ENCODE results near the gene AKR1A1. TPM values are rescaled to one million over a fixed set of nuclear protein-coding genes. Genes with fewer than 3 reads are reported as not detected.
"Not testable (repeated sequence)": the region's sequence is repeated elsewhere in the genome, so short reads cannot be mapped to it uniquely, and the experiment has no call there.

AKR1A1 gene
- total and polyA plus RNA-seq, 2 donors, result 130 to 147 TPM

DNA sequence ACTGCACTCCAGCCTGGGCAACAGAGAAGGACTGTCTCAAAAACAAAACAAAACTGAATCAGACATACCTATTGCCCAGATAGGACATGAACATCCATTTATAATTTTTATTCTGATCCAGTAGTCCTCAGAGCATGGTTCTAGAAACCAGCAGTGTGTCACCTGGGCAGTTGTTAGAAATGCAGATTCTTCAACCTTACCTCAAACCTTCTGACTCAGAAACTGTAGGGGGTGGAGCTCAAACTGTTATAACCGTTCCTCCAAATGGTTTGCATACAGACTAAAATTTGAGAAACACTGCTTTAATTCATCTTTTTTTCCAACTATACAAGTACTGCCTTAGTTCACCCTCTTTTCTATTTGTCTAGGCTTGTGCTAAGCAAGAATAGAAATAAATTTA, 39.2 kb downstream of the AKR1A1 start:
- no peak overlapping the region for H3K27ac ChIP-seq (ENCODE audit: low read depth in 1 of 2, low read length in 1 of 2)

DNA sequence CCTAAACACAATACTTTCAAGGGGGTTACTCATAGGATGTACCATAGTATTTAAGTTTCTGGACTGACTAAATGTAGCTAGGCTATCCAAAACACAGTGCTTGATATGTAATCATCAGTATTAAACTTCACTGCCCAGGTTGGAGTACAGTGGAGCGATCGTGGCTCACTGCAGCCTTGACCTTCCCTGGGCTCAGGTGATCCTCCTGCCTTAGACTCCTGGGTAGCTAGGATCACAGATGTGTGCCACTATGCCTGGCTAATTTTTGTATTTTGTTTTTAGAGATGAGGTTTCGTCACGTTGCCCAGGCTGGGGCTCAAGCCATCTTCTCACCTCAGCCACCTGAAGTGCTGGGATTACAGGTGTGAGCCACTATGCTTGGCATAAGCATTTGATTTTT, 43.8 kb downstream of the AKR1A1 start:
- no peak overlapping the region for H3K4me3 ChIP-seq (ENCODE audit: low read length in 2 of 2)
- H3K9me3 ChIP-seq (ENCODE audit: control insufficient read depth in 2 of 2, insufficient read depth in 1 of 2, low read length in 1 of 2), result no peaks in the 10 kb centered on the region
- WGBS, result 97% methylated on average over 4 of the region's 4 CpGs
- DNase-seq (ENCODE audit: low read depth in 6 of 9, low spot score in 9 of 9), result no peak
- no peaks in the 10 kb centered on the region for H3K27me3 ChIP-seq (ENCODE audit: control insufficient read depth in 2 of 2, insufficient read depth in 1 of 2, low read length in 1 of 2)
- H3K36me3 ChIP-seq (ENCODE audit: control insufficient read depth in 2 of 2, insufficient read depth in 2 of 2, low read length in 1 of 2), result peaks cover 15 to 66% of the 10 kb centered on the region in 2 donors
- no peaks in the 10 kb centered on the region for H3K4me1 ChIP-seq (ENCODE audit: control insufficient read depth in 2 of 2, insufficient read depth in 2 of 2, low read length in 2 of 2)
- no peak overlapping the region for H3K27ac ChIP-seq (ENCODE audit: low read depth in 1 of 2, low read length in 1 of 2)

More for the DNA sequence above, 39.2 kb downstream of the AKR1A1 start:
- peaks cover 12 to 14% of the 10 kb centered on the region in 2 donors for H3K4me1 ChIP-seq (ENCODE audit: control insufficient read depth in 2 of 2, insufficient read depth in 2 of 2, low read length in 2 of 2)
- no peaks in the 10 kb centered on the region for H3K27me3 ChIP-seq (ENCODE audit: control insufficient read depth in 2 of 2, insufficient read depth in 1 of 2, low read length in 1 of 2)
- H3K4me3 ChIP-seq (ENCODE audit: low read length in 2 of 2), result no peak overlapping the region
- no peaks in the 10 kb centered on the region for H3K9me3 ChIP-seq (ENCODE audit: control insufficient read depth in 2 of 2, insufficient read depth in 1 of 2, low read length in 1 of 2)
- no peak for DNase-seq (ENCODE audit: low read depth in 6 of 9, low spot score in 9 of 9)
- H3K36me3 ChIP-seq (ENCODE audit: control insufficient read depth in 2 of 2, insufficient read depth in 2 of 2, low read length in 1 of 2), result peaks cover 16 to 45% of the 10 kb centered on the region in 2 donors
- WGBS, result 84% methylated on average over 1 of the region's 1 CpG

DNA sequence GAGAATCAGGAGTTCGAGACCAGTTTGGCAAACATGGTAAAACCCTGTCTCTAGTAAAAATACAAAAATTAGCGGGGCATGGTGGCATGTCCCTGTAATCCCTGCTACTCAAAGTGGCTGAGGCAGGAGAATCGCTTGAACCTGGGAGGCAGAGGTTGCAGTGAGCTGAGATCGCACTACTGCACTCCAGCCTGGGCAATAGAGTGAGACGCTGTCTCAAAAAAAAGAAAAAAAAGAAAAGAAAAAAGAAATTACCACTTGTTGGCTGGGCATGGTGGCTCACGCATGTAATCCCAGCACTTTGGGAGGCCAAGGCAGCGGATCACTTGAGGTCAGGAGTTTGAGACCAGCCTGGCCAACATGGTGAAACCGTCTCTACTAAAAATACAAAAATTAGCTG, 46.1 kb downstream of the AKR1A1 start:
- H3K36me3 ChIP-seq (ENCODE audit: control insufficient read depth in 2 of 2, insufficient read depth in 2 of 2, low read length in 1 of 2), result peaks cover 11 to 54% of the 10 kb centered on the region in 2 donors
- WGBS, result 99% methylated on average over 8 of the region's 8 CpGs
- DNase-seq (ENCODE audit: low read depth in 6 of 9, low spot score in 9 of 9); H3K27me3 ChIP-seq (ENCODE audit: control insufficient read depth in 2 of 2, insufficient read depth in 1 of 2, low read length in 1 of 2); H3K27ac ChIP-seq (ENCODE audit: low read depth in 1 of 2, low read length in 1 of 2); H3K4me3 ChIP-seq (ENCODE audit: low read length in 2 of 2); H3K4me1 ChIP-seq (ENCODE audit: control insufficient read depth in 2 of 2, insufficient read depth in 2 of 2, low read length in 2 of 2); H3K9me3 ChIP-seq (ENCODE audit: control insufficient read depth in 2 of 2, insufficient read depth in 1 of 2, low read length in 1 of 2): not testable (repeated sequence)

DNA sequence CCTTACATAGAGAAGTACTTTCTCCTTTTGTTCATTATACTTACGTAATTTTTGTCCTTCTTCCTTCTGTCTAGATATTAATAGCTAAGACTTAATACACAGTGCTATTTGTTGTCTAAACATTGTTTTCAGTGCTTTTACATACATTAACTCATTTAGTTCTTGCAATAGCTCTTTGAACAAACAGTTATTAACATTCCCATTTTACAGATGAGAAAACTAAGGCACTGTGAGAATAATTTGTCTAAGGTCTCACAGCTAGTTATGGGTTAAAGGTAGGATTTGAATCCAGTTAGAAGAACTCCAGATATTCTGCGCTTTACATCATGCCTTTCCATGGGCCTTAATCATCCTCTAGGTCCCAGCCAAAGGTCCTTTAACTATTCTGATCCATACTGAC, 53.6 kb downstream of the AKR1A1 start:
- H3K36me3 ChIP-seq (ENCODE audit: control insufficient read depth in 2 of 2, insufficient read depth in 2 of 2, low read length in 1 of 2), result peaks cover 27 to 56% of the 10 kb centered on the region in 2 donors

DNA sequence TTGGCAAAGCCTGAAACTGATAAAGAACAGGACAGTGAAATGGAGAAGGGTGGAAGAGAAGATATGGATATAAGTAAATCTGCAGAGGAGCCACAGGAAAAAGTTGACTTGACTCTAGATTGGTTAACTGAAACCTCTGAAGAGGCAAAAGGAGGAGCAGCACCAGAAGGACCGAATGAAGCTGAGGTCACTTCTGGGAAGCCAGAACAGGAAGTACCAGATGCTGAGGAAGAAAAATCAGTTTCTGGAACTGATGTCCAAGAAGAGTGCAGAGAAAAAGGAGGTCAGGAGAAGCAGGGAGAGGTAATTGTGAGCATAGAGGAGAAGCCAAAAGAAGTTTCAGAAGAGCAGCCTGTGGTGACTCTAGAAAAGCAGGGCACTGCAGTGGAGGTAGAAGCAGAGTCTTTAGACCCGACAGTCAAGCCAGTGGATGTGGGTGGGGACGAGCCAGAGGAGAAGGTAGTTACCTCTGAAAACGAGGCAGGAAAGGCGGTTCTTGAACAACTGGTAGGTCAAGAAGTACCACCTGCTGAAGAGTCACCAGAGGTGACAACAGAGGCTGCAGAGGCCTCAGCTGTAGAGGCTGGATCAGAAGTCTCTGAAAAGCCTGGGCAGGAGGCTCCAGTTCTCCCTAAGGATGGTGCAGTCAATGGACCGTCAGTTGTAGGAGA, 56.9 kb downstream of the AKR1A1 start:
- Histone ChIP-seq H3K36me3 (ENCODE audit: control insufficient read depth in 2 of 2, insufficient read depth in 2 of 2, low read length in 1 of 2) (peaks cover 34 to 81% of the 10 kb centered on the region in 2 donors), H3K27me3 (ENCODE audit: control insufficient read depth in 2 of 2, insufficient read depth in 1 of 2, low read length in 1 of 2) (no peaks in the 10 kb centered on the region), H3K27ac (ENCODE audit: low read depth in 1 of 2, low read length in 1 of 2) (no peak overlapping the region), H3K4me3 (ENCODE audit: low read length in 2 of 2) (no peak overlapping the region), H3K9me3 (ENCODE audit: control insufficient read depth in 2 of 2, insufficient read depth in 1 of 2, low read length in 1 of 2) (no peaks in the 10 kb centered on the region), H3K4me1 (ENCODE audit: control insufficient read depth in 2 of 2, insufficient read depth in 2 of 2, low read length in 2 of 2) (no peaks in the 10 kb centered on the region)
- DNase-seq (ENCODE audit: low read depth in 6 of 9, low spot score in 9 of 9), result no peak
- WGBS, result 85% methylated on average over 6 of the region's 6 CpGs

More for the DNA sequence above, 53.6 kb downstream of the AKR1A1 start:
- 95% methylated on average over 2 of the region's 2 CpGs for WGBS
- DNase-seq (ENCODE audit: low read depth in 6 of 9, low spot score in 9 of 9), result no peak
- Histone ChIP-seq H3K4me3 (ENCODE audit: low read length in 2 of 2) (no peak overlapping the region), H3K9me3 (ENCODE audit: control insufficient read depth in 2 of 2, insufficient read depth in 1 of 2, low read length in 1 of 2) (no peaks in the 10 kb centered on the region), H3K27ac (ENCODE audit: low read depth in 1 of 2, low read length in 1 of 2) (no peak overlapping the region), H3K4me1 (ENCODE audit: control insufficient read depth in 2 of 2, insufficient read depth in 2 of 2, low read length in 2 of 2) (no peaks in the 10 kb centered on the region), H3K27me3 (ENCODE audit: control insufficient read depth in 2 of 2, insufficient read depth in 1 of 2, low read length in 1 of 2) (no peaks in the 10 kb centered on the region)

DNA sequence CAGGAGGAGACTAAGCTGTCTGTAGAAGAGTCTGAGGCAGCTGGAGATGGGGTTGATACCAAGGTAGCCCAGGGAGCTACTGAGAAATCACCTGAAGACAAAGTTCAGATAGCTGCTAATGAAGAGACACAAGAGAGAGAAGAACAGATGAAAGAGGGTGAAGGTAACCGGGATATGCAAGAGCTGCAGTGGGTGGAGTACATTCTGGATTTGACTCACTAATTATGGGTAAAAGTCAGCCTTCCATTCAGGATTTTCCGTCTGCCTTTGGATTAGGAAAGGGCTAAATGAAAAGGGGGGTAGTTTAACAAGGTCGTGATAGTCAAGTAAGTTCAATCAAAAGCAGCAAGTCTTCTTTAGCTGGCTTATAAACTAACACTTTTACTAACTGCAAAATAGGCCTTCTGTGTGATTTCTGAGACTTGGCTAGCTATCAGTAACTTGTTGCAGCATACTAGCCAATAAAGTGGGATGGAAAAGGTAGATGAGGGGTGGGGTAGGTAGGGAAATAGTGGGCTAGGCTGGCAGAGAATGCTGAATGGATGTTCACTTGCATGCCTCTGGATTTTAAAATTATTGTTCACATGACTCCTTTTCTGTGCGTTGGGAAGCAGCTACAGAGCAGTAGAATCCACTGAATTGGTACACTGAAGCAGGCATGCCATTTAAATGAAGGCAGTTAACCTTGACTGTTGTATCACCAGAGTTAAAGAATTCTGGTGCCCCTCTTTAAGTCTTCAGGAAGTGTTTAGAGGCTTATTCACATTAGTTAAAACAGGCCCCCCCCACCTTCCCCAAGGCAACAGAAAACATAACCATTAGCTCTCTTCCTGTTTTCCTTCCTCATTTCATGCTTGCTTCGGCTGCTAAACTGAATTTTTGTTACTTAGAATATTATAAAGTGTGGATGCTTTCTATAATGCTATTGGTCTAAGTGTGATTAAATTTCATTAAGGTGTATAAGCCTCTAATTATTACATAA, 57.8 kb downstream of the AKR1A1 start:
- no peak for DNase-seq (ENCODE audit: low read depth in 6 of 9, low spot score in 9 of 9)
- 76% methylated on average over 5 of the region's 5 CpGs for WGBS
- peaks cover 38 to 83% of the 10 kb centered on the region in 2 donors for H3K36me3 ChIP-seq (ENCODE audit: control insufficient read depth in 2 of 2, insufficient read depth in 2 of 2, low read length in 1 of 2)

DNA sequence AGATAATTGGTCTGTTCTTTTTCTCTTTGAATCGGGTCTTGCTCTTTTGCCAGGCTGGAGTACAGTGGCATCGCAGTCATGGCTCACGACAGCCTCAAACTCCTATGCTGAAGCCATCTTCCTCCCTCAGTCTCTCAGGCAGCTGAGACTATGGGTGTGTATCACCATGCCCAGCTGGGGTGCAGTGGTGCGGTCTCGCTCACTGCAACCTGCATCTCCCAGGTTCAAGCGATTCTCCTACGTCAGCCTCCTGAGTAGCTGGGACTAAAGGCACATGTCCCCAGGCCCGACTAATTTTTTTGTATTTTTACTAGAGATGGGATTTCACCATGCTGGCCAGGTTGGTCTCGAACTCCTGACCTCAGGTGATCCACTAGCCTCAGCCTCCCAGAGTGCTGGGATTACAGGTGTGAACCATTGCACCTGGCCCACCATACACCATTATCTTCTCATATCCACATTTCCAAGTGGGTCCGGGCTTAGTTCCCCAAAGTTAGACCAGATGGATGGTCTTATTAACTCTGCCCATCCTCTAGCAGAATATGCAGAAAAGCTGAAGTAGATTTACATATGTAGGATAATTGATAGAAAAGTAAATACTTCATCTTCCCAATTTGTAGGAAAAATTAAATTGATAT, 60.1 kb downstream of the AKR1A1 start:
- Histone ChIP-seq H3K4me3 (ENCODE audit: low read length in 2 of 2) (no peak overlapping the region), H3K9me3 (ENCODE audit: control insufficient read depth in 2 of 2, insufficient read depth in 1 of 2, low read length in 1 of 2) (no peaks in the 10 kb centered on the region), H3K4me1 (ENCODE audit: control insufficient read depth in 2 of 2, insufficient read depth in 2 of 2, low read length in 2 of 2) (no peaks in the 10 kb centered on the region), H3K36me3 (ENCODE audit: control insufficient read depth in 2 of 2, insufficient read depth in 2 of 2, low read length in 1 of 2) (peaks cover 49 to 92% of the 10 kb centered on the region in 2 donors), H3K27me3 (ENCODE audit: control insufficient read depth in 2 of 2, insufficient read depth in 1 of 2, low read length in 1 of 2) (no peaks in the 10 kb centered on the region), H3K27ac (ENCODE audit: low read depth in 1 of 2, low read length in 1 of 2) (no peak overlapping the region)
- 99% methylated on average over 10 of the region's 10 CpGs for WGBS
- DNase-seq (ENCODE audit: low read depth in 6 of 9, low spot score in 9 of 9), result no peak

More for the DNA sequence above, 57.8 kb downstream of the AKR1A1 start:
- Histone ChIP-seq H3K9me3 (ENCODE audit: control insufficient read depth in 2 of 2, insufficient read depth in 1 of 2, low read length in 1 of 2) (no peaks in the 10 kb centered on the region), H3K27ac (ENCODE audit: low read depth in 1 of 2, low read length in 1 of 2) (no peak overlapping the region), H3K4me3 (ENCODE audit: low read length in 2 of 2) (no peak overlapping the region), H3K27me3 (ENCODE audit: control insufficient read depth in 2 of 2, insufficient read depth in 1 of 2, low read length in 1 of 2) (no peaks in the 10 kb centered on the region), H3K4me1 (ENCODE audit: control insufficient read depth in 2 of 2, insufficient read depth in 2 of 2, low read length in 2 of 2) (no peaks in the 10 kb centered on the region)

DNA sequence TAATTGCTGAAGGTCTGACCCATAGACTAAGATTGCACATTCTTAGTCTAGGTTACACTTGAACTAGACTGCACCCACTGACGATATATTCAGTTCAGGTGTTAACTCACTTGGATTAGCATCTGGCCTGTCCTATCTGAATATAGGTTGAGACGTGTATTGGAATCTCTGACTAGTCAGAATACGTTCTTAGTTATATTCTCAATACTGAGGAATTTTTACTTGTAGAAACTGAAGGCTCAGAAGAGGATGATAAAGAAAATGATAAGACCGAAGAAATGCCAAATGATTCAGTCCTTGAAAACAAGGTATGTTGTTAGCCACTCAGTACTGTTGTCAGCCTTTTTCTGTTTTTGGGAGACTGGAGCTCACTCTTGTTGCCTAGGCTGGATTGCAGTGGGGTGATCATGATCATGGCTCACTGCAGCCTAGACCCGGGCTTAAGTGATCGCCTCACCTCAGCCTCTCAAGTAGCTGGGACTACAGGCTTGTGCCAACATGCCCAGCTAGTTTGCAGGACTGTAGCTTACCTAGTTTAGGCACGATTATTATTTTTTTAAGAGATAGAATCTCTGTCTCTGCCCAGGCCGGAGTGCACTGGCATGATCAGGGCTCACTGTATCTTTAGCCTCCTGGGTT, 62.4 kb downstream of the AKR1A1 start:
- Histone ChIP-seq H3K36me3 (ENCODE audit: control insufficient read depth in 2 of 2, insufficient read depth in 2 of 2, low read length in 1 of 2) (peaks cover 59 to 93% of the 10 kb centered on the region in 2 donors), H3K4me3 (ENCODE audit: low read length in 2 of 2) (no peak overlapping the region), H3K27ac (ENCODE audit: low read depth in 1 of 2, low read length in 1 of 2) (no peak overlapping the region), H3K4me1 (ENCODE audit: control insufficient read depth in 2 of 2, insufficient read depth in 2 of 2, low read length in 2 of 2) (no peaks in the 10 kb centered on the region), H3K27me3 (ENCODE audit: control insufficient read depth in 2 of 2, insufficient read depth in 1 of 2, low read length in 1 of 2) (no peaks in the 10 kb centered on the region), H3K9me3 (ENCODE audit: control insufficient read depth in 2 of 2, insufficient read depth in 1 of 2, low read length in 1 of 2) (no peaks in the 10 kb centered on the region)
- 85% methylated on average over 8 of the region's 8 CpGs for WGBS
- no peak for DNase-seq (ENCODE audit: low read depth in 6 of 9, low spot score in 9 of 9)
